Endothelial cell of umbilical vein (primary cell): Measurements from ENCODE around the gene PKD1L1. TPM values are rescaled to one million over a fixed set of nuclear protein-coding genes. Genes with fewer than 3 reads are reported as not detected.

Experiments used
- BruUV-seq: library from RNA; stranded (reverse); fragments of 400-500 nt; replicated peaks from 2 replicates; lab custom pipeline; 2021; lab: Mats Ljungman, UMichigan
- CTCF ChIA-PET: fragments of 300-600, 350-600 bp; sonication (Branson Sonifier 250); formaldehyde crosslinking; loops from one replicate; lab custom pipeline; 2021; ENCODE audit warnings: antibody characterized with exemption, inconsistent platforms; lab: Charles Lee
- POLR2A ChIA-PET: fragments of 300-600, 350-600 bp; sonication (Branson Sonifier 250); formaldehyde crosslinking; loops from one replicate; lab custom pipeline; 2021; ENCODE audit warnings: antibody characterized with exemption, inconsistent platforms; lab: Charles Lee
- DNase-seq: peaks from one replicate; pipeline ENCODE4 v3.0.0-alpha.2; 2011; ENCODE audit warnings: low read depth, low spot score
- FAIRE-seq: peaks from 2 replicates; lab custom pipeline; 2011; peaks lifted over from hg19 to GRCh38; lab: Jason Lieb, UNC
- H2AFZ ChIP-seq: 2 replicates; pipeline ENCODE4 v1.6.0; 2012; ENCODE audit warnings: low read depth, low read length, control low read depth, inconsistent platforms
- H3K27ac ChIP-seq: 2 replicates; pipeline ENCODE4 v1.5.1; 2011; ENCODE audit warnings: low read depth, mild to moderate bottlenecking, control low read depth, low read length, moderate library complexity; ENCODE audit not compliant: insufficient read depth
- H3K27me3 ChIP-seq, 2 experiments: 2 replicates each; pipeline versions ENCODE4 v1.6.0 to v1.6.1; 2011; ENCODE audit warnings: low read length in 2 of 2, mixed read lengths in 1 of 2; ENCODE audit not compliant: control insufficient read depth in 2 of 2, insufficient read depth in 2 of 2
- H3K36me3 ChIP-seq, 2 experiments: 2 replicates in 1 of 2; 3 replicates in 1 of 2; pipeline ENCODE4 v1.5.1; 2011; ENCODE audit warnings: low read length in 2 of 2, mild to moderate bottlenecking in 1 of 2, moderate library complexity in 1 of 2; ENCODE audit not compliant: control insufficient read depth in 2 of 2, insufficient read depth in 2 of 2; ENCODE audit errors: extremely low read depth in 1 of 2
- H3K4me1 ChIP-seq: 3 replicates; pipeline ENCODE4 v1.5.1; 2011; ENCODE audit warnings: mild to moderate bottlenecking, low read length; ENCODE audit not compliant: control insufficient read depth, insufficient read depth; ENCODE audit errors: extremely low read depth
- H3K4me2 ChIP-seq: 2 replicates; pipeline ENCODE4 v1.6.1; 2011; ENCODE audit warnings: low read length, control low read depth, mixed read lengths; ENCODE audit not compliant: insufficient read depth
- H3K4me3 ChIP-seq, 3 experiments: fragments of 200-600 bp in 1 of 3; sonication (generic), shearing (Covaris generic) in 1 of 3; replicated peaks in 1 of 3; 2 replicates each; pipeline ENCODE4 v1.5.1; 2011 to 2016; ENCODE audit warnings: control low read depth in 3 of 3, low read length in 3 of 3, mild to moderate bottlenecking in 2 of 3, inconsistent platforms in 1 of 3, low read depth in 1 of 3, moderate library complexity in 1 of 3; ENCODE audit not compliant: insufficient read depth in 1 of 3
- H3K79me2 ChIP-seq: 2 replicates; pipeline ENCODE4 v1.6.0; 2012; ENCODE audit warnings: low read length, inconsistent platforms; ENCODE audit not compliant: control insufficient read depth, insufficient read depth
- H3K9ac ChIP-seq: replicated peaks from 2 replicates; pipeline ENCODE3; 2011; ENCODE audit warnings: low read length, control low read depth; ENCODE audit not compliant: insufficient read depth; ENCODE audit errors: extremely low read depth
- H3K9me1 ChIP-seq: replicated peaks from 3 replicates; pipeline ENCODE4 v1.6.0; 2011; ENCODE audit warnings: mild to moderate bottlenecking, low read length; ENCODE audit not compliant: control insufficient read depth, insufficient read depth; ENCODE audit errors: extremely low read depth
- H3K9me3 ChIP-seq: replicated peaks from 2 replicates; pipeline ENCODE4 v1.5.1; 2012; ENCODE audit warnings: low read length, inconsistent platforms; ENCODE audit not compliant: control insufficient read depth, insufficient read depth
- H4K20me1 ChIP-seq: replicated peaks from 2 replicates; pipeline ENCODE3; 2011; ENCODE audit warnings: mild to moderate bottlenecking, low read length; ENCODE audit not compliant: control insufficient read depth, insufficient read depth; ENCODE audit errors: extremely low read depth
- CTCF ChIP-seq, 2 donors: IDR thresholded peaks; 1 replicate in 1 of 2; 2 replicates in 1 of 2; pipeline ENCODE4 v1.5.1; 2011; ENCODE audit warnings: low read length in 2 of 2, mild to moderate bottlenecking in 2 of 2, moderate library complexity in 2 of 2, control low read depth in 1 of 2, inconsistent platforms in 1 of 2, low read depth in 1 of 2; ENCODE audit not compliant: insufficient read depth in 1 of 2; ENCODE audit errors: extremely low read depth in 1 of 2
- EZH2 ChIP-seq: IDR thresholded peaks from 2 replicates; pipeline ENCODE4 v1.6.1; 2012; ENCODE audit warnings: borderline replicate concordance, low read depth, mild to moderate bottlenecking, moderate library complexity, low read length, inconsistent platforms; ENCODE audit not compliant: severe bottlenecking
- FOS ChIP-seq: IDR thresholded peaks from 2 replicates; pipeline ENCODE4 v1.6.1; 2011; ENCODE audit warnings: mild to moderate bottlenecking, low read length, moderate library complexity, borderline replicate concordance; ENCODE audit not compliant: insufficient read depth
- GATA2 ChIP-seq: IDR thresholded peaks from 2 replicates; pipeline ENCODE4 v1.7.0; 2011; ENCODE audit warnings: low read depth, mild to moderate bottlenecking, moderate library complexity, mixed read lengths, low read length; ENCODE audit not compliant: insufficient read length, insufficient read depth
- JUN ChIP-seq: IDR thresholded peaks from 2 replicates; pipeline ENCODE4 v1.6.1; 2011; ENCODE audit warnings: borderline replicate concordance, low read depth; ENCODE audit not compliant: insufficient read length, insufficient read depth
- MAX ChIP-seq: IDR thresholded peaks from 2 replicates; pipeline ENCODE4 v1.6.1; 2011; ENCODE audit not compliant: insufficient read depth, insufficient read length
- MYC ChIP-seq: IDR thresholded peaks from one replicate; pipeline ENCODE4 v1.6.1; 2011; ENCODE audit warnings: mild to moderate bottlenecking, low read depth, low read length
- POLR2A ChIP-seq: IDR thresholded peaks from 2 replicates; pipeline ENCODE4 v1.6.1; 2012; ENCODE audit warnings: low read depth, mild to moderate bottlenecking, control low read depth, low read length
- POLR2AphosphoS5 ChIP-seq: IDR thresholded peaks from 2 replicates; pipeline ENCODE4 v1.6.1; 2012; ENCODE audit warnings: low read depth, mild to moderate bottlenecking, control low read depth, low read length, moderate library complexity; ENCODE audit not compliant: insufficient read depth
- dilution Hi-C: fragments of 300-500 bp; cut with MboI; formaldehyde crosslinking; loops from one replicate; pipeline ENCODE4 v1.15.0; 2019; ENCODE audit warnings: low sequenced_read_pairs; ENCODE audit not compliant: extremely low pct_ligation_motif_present
- intact Hi-C: fragments of 100-400 bp; cut with micrococcal nuclease; formaldehyde crosslinking; loops from one replicate; pipeline ENCODE4 v1.10.0; 2022
- polyA plus RNA-seq, 4 experiments: library from polyadenylated mRNA; depleted of rRNA in 3 of 4; stranded (reverse) in 3 of 4; unstranded in 1 of 4; fragments of >200 nt; gene quantifications; 2 replicates each; pipeline versions ENCODE4 v1.2.1 to v1.2.3, GENCODE V29; 2011 to 2012; ENCODE audit warnings: missing spikeins in 1 of 4
- total RNA-seq: library from RNA; stranded (reverse); gene quantifications from 2 replicates; pipeline ENCODE4 v1.2.3, GENCODE V29; 2021

Gene PKD1L1
- total and polyA plus RNA-seq, 2 donors (not counting 3 experiments of a cell fraction or from before 2014, with no cell fraction given), result 4.1 to 5.9 TPM

GRCh38 chr7:47737601-47738000 is 210.7 kb downstream of the PKD1L1 start:
- Histone ChIP-seq H3K4me1 (no peaks in the 10 kb centered on the region), H3K27me3 (peaks cover 4 to 5% of the 10 kb centered on the region in 2 experiments), H3K9me3 (no peaks in the 10 kb centered on the region), H4K20me1 (no peaks in the 10 kb centered on the region), H2AFZ (no peak overlapping the region), H3K36me3 (no peaks in the 10 kb centered on the region), H3K4me2 (no peak overlapping the region), H3K27ac (no peak overlapping the region), H3K9ac (no peak overlapping the region), H3K9me1 (no peaks in the 10 kb centered on the region), H3K4me3 (no peak overlapping the region), H3K79me2 (no peaks in the 10 kb centered on the region)
- ChIA-PET CTCF (interaction anchor here (1.3 to 2.1 kb wide), 2 partner anchors 15 to 82 kb away, joined by 3 to 6 read pairs; no protein-coding TSS in a partner anchor), POLR2A (no interaction called here)
- FAIRE-seq (no peak), DNase-seq (no peak)
- BruUV-seq, result no TSS peak
- dilution Hi-C loops, result no loop called here
- intact Hi-C loops, result no loop called here
- TF ChIP-seq GATA2 (no peak), CTCF (IDR thresholded peaks at IDR 0.05; ENCODE audit: extremely low read depth in 1 of 2, insufficient read depth in 1 of 2, low read depth in 1 of 2, low read length in 2 of 2) (no peak), JUN (no peak), MAX (no peak), POLR2AphosphoS5 (no peak), POLR2A (no peak), EZH2 (no peak), FOS (no peak), MYC (no peak)
